ENCODE measurements around the gene TEAD2.
"Not testable (repeated sequence)": the region's sequence is repeated elsewhere in the genome, so short reads cannot be mapped to it uniquely, and the experiment has no call there.

Gene TEAD2

GRCh38 chr19:49383599-49383998 is 21.4 kb upstream of the TEAD2 start:
- no peak for DNase-seq (ENCODE audit: low read depth)

DNA sequence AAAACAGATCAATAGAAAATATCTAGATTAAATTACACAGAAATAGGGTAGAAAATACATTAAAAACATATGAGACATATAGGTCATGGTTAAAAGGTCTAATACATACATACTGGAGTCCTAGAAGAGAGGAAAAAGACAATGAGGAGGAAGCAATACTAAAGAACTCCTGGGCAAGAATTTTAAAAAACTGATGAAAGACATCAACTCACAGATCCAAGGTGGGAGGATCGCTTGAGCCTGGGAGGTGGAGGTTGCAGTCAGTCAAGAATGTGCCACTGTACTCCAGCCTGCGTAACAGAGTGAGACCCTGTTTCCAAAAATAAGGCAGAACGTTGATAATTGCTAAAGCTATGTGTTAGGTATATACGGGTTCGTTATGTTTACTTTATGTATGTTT is 20.4 kb upstream of the TEAD2 start:
- no peak for DNase-seq (ENCODE audit: low read depth)

DNA sequence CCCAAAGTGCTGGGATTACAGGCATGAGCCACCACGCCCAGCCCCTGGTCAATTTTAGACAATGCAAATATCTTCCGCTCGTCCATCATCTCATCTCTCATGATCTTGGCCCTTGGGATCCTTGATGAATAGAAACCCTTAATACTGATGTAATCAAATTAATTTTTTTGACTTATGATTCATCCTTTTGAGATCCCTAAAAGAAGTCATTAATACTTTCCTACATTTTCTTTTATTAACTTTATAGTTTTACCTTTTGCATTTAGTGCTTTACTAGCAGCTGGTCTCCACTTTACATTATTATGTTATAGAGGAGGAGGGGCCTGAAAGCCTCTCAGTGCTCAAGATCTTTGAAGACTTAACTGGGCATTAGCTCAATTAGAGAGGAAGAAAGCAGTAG is 18.2 kb upstream of the TEAD2 start:
- DNase-seq (ENCODE audit: low read depth), result no peak

- no peak for DNase-seq (ENCODE audit: low read depth)
Observed at GRCh38 chr19:49378512-49378911, 16.3 kb upstream of the TEAD2 start.

- DNase-seq (ENCODE audit: low read depth), result no peak
Observed at GRCh38 chr19:49374665-49375434, 12.6 kb upstream of the TEAD2 start.

DNA sequence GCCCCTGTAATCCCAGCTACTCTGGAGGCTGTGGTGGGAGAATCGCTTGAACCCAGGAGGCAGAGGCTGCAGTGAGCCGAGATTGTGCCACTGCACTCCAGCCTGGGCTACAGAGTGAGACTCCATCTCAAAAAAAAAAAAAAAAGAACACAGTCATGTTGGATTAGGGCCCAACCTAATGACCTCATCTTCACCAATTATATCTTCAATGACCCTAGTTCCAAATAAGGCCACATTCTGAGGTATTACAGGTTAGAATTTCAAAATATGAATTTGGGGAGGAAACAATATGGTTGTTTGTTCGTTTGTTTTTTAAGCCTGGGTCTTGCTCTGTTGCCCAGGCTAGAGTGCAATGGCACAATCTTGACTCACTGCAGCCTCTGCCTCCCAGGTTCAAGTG is 11.0 kb upstream of the TEAD2 start:
- DNase-seq (ENCODE audit: low read depth), result not testable (repeated sequence)

- DNase-seq (ENCODE audit: low read depth), result no peak
Observed at GRCh38 chr19:49371184-49371583, 9.0 kb upstream of the TEAD2 start.

DNA sequence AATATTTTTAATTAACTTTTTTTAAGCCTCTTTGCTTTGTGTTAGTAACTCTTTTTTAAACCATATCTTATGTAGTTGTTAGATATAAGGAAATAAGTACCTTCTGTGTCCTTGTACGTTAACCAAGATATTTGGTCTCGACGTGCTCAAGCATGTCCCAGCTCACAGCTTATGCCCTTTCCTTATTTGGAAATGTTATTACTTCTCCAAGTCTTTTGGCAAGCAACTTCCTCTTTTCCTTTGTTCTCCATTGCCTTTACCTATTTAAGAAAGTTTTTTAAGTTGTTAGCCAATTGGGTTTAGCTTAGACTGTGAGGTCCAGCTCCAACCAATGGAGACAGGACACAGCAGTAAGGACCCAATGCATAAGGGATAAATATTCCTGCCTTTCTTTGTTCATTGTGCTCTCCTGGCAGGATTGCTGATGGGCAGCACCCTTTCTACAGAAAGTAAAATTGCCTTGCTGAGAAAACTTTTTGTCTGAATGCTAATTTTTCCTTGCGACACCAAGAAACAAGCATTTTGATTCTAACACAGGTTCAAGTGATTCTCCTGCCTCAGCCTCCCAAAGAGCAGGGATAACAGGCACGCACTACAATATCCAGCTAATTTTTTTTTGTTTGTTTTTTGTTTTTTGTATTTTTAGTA is 6.6 kb upstream of the TEAD2 start:
- no peak for DNase-seq (ENCODE audit: low read depth)

- no peak for DNase-seq (ENCODE audit: low read depth)
Observed at GRCh38 chr19:49366110-49366509, 3.9 kb upstream of the TEAD2 start.

GRCh38 chr19:49364083-49364737 is 2.0 kb upstream of the TEAD2 start:
- no peak for DNase-seq (ENCODE audit: low read depth)

GRCh38 chr19:49363268-49364082 is 1.3 kb upstream of the TEAD2 start, which contains the start of gene DKKL1:
Gene DKKL1 (plus strand): TSS chr19:49363877. CDS start chr19:49363999, 122 bp downstream.
- peak; percentile 97 for DNase-seq (ENCODE audit: low read depth)

DNA sequence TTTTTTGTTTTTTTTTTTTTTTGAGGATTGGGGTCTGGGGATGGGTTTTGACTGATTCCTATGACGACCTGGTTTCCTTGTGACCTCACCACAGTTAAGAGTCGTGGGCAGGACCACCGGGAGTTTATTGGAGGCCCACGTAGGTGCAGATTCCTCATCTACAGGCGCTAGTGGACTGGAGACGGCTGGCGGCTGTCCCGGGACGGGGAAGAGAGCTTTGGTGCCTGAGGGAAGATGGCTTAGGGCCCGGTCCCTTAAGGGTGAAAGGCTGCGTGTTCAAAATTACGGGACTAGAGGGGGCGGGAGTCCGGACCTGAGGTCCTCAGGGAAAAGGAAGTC is 682 bp upstream of the TEAD2 start:
- no peak for DNase-seq (ENCODE audit: low read depth)

DNA sequence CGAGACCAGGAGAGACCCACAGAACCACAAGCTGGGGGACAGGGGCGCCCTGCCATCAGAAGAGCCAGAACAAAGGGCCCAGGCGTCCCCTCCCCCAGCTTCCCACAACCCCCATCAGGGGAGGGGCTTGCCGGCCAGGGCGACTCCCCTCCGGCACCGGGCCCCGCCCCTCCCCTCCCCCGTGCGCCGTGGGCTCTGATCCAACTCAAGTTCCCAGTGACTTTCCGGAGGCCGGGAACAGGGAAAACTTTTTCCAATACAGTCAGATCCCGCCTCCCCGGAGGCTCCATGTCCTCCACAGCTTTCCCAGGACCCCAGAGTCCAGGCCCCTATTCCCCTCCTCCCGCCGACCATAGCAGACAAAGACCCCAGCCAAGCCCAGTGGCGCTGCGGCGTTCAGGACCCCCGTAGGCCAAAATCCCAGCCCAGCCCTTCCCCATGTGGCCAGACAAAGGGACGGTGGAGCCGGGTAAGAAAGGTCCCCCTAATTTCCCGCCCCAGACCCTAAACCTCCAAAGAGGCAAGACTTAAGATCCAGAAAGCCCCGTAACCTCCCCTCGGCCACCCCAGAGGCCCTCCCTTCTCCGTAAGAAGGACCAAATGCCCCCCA is 673 bp downstream of the TEAD2 start:
- DNase-seq (ENCODE audit: low read depth), result no peak

GRCh38 chr19:49359851-49360820 is 2.1 kb downstream of the TEAD2 start:
- DNase-seq (ENCODE audit: low read depth), result no peak

- no peak for DNase-seq (ENCODE audit: low read depth)
Observed at GRCh38 chr19:49357186-49357585, 5.0 kb downstream of the TEAD2 start.

GRCh38 chr19:49356382-49356781 is 5.8 kb downstream of the TEAD2 start:
- no peak for DNase-seq (ENCODE audit: low read depth)

- no peak for DNase-seq (ENCODE audit: low read depth)
Observed at GRCh38 chr19:49355909-49356353, 6.3 kb downstream of the TEAD2 start.

DNA sequence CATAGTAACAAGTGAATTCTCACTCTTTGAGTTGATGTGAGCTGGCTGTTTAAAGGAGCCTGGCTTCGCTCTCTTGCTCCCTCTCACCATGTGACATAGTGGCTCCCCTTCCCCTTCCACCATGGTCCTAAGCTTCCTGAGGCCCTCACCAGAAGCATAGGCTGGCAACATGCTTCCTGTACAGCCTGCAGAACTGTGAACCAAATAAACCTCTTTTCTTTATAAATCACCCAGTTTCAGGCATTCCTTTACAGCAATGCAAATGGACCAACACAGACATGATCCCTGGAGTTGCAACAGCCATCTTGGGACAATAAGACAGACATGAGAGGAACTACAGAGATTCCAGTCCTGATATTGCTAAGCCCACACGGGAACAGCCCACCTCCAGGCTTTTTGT is 12.6 kb downstream of the TEAD2 start:
- no peak for DNase-seq (ENCODE audit: low read depth)

GRCh38 chr19:49348305-49349189 is 13.7 kb downstream of the TEAD2 start:
- DNase-seq (ENCODE audit: low read depth), result no peak

- DNase-seq (ENCODE audit: low read depth), result no peak
Observed at GRCh38 chr19:49347835-49348234, 14.4 kb downstream of the TEAD2 start.

All from HS-5 (cell line).